Measurements from ENCODE around the gene LSAMP.
"Not testable (repeated sequence)": the region's sequence is repeated elsewhere in the genome, so short reads cannot be mapped to it uniquely, and the experiment has no call there.

LSAMP gene

DNA sequence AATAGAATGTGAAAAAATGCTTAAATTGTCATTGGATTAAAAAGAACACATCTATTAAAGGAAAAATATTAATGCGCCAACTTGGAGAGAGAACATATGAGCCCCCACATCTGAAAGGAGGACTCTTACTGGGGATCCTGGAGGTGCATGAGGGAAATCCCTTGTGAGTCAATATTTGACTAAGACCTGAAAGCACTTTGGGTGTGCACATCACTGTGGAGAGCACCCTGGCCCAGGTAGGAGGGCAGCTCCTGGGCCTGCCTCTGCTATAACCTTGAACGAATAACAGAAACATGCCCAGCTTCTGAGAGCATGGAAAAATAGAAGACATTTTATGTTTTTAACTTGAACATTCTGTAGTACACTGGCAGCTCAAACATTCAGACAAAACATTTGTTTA is 622.2 kb downstream of the LSAMP start:
- no peak for DNase-seq

- DNase-seq = no peak
These were observed 622.7 kb downstream of the LSAMP start for GRCh38 chr3:115822579-115822978.

DNA sequence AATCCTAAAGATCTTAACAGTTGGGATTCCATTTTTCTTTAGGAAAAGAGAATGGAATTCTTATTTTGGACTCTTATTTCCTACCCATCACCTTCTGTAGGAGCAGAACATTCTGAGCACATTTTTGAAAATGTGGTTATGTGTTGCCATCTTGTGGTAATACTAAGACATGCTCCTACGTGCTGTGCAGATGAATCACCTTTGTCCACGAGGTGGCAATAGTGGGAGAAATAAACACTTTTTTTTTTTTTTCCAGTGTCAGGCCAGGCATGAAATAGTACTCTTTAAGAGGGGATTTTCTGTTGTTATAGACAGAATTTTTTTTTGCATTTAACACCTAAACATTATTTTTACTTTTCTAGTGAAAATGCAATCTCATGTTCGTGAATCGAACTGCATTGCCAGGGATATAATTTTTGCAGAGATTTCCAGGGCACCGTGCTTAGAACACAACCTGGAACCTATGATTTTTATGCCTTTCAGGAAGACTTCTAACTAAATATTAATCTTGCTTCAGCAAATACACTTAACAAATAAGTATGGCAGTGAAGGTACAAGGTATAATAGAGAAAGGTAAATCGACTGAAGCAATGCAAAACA is 625.4 kb downstream of the LSAMP start:
- DNase-seq = peak; percentile 33

DNA sequence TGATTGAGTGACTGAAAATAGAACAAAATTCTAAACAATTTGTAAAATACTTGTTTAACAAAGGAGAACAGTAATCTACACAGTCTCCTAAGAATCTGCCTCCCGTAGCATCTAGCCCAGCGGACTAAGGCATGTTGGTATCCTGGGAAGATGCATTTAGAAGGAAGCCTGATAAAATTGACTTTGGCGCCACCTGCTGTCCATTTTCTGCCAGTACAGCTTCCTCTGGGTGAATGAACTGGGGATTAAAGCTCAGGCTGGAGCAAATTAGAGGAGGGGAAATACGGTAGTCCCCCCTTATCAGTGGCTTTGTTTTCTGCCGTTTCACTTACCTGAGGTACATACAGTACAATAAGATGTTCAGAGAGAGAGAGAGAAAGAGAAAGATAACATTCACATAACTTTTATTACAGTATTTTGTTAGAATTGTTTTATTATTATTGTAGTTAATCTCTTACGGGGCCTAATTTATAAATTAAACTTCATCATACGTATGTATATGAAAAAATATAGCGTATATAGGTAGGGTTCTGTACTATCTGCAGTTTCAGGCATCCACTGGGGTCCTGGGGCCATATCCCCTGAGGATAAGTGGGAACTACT is 630.4 kb downstream of the LSAMP start:
- no peak for DNase-seq

DNA sequence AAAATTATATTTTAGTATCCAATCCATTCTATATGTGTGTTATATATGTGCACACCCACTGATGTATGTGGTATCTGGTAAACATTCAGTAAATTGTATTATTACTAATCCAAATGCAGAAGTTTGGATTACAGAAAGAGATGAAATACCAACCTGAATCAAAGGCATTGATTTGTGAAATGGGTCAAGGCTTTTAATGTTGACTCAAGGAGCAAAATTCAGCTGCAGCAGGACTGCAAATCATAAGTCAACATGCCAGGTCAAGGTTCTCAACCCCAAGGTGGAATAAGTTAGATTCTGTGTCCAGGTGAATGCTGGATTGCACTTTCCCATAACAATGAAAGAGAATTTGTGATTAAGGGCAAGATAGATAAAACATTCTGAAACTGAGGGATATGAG is 631.3 kb downstream of the LSAMP start:
- no peak for DNase-seq

DNA sequence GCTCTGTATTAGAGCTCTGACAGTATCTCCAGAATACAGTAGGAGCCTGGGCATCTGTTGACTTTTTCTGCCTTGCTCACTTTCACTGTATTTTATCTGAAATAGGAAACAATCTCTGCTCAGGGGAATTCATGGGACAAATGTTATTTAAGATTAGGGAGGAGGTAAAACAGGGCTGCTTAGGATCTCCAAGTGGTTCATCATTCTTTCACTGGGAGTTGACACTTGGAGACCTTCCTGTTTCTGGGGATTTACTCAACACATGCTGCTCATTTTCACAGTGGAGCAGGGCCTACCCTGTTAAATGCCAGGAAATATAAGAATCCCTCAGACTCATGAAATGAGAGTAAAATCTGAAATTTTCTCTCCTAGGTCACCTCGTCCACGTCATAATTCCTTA is 636.5 kb downstream of the LSAMP start:
- DNase-seq = no peak

DNA sequence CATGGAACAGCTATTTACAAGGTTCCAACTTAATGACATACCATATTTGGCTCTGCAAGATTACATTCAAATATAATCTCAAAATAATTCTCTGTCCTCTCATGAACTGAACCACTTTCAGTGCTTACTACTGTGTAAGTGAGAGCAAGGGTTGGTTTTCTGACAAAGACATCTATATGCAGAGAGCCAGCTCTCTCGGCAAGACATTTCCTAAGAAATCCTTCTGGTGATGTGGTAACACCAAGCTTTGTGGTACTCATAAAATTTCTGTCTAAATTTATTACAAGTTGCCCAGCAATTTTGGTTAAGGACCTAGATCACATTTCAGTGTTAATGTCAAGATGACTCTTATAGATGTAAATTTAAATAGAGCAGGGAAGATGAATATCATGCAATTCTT is 637.0 kb downstream of the LSAMP start:
- DNase-seq = no peak

DNA sequence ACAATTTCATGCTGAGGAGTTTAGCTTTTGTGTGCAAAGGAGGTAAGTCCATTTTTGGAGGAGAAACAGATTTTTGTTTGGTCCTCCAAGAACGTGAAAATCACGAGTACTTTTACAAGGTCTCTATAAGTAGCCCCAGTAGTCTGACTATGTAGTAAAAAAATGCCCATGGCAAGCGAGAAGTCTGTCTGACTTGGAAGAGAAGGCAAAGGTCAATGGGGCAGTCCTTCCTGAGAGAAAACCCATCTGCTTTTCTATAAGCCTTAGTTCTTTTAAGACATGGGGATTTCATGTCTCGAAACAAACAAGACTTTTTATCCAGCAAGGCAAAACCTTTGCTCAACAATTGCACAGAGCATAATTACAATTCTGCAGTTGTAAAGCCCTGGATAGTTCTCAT is 638.8 kb downstream of the LSAMP start:
- DNase-seq = no peak

- DNase-seq = no peak
These were observed 639.8 kb downstream of the LSAMP start for GRCh38 chr3:115805520-115805919.

DNA sequence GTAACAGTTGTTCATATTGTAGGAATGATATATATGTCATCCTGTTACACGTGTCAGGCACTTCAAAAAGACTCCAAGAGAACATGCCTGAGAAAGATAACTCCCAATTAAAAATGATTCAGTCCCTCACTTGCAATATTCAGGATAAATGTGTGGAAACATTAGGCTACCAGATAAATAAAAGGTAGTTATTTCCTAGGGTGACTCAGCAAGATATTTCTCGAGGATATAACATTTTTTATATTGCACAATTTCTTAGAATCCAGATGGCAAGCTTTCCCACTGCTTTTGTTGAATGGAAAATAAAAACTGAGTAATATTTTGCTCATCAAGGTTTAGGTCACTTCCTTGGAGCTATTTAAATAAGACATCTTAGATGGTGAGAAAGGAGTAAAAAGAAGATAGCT is 640.6 kb downstream of the LSAMP start:
- no peak for DNase-seq

DNA sequence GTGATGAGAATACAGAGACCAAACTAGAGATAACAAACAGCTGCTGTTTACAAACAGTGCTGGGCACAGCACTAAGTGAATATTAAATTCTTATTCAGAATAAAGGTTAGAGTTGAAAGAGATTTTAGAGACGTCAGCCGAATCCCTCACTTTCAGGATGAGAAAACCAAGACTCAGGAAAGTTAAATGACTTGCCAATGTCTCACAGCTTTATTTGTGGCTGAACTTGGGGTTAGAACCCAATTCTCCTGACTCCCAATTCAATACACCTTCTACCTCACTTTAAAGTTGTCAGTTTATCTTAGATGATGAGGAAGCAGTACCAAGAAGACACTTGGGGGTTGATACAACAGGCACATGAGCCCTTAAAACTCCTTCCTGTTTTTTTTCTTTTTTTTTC is 641.1 kb downstream of the LSAMP start:
- no peak for DNase-seq

GRCh38 chr3:115803661-115804060 is 641.6 kb downstream of the LSAMP start:
- DNase-seq = no peak

DNA sequence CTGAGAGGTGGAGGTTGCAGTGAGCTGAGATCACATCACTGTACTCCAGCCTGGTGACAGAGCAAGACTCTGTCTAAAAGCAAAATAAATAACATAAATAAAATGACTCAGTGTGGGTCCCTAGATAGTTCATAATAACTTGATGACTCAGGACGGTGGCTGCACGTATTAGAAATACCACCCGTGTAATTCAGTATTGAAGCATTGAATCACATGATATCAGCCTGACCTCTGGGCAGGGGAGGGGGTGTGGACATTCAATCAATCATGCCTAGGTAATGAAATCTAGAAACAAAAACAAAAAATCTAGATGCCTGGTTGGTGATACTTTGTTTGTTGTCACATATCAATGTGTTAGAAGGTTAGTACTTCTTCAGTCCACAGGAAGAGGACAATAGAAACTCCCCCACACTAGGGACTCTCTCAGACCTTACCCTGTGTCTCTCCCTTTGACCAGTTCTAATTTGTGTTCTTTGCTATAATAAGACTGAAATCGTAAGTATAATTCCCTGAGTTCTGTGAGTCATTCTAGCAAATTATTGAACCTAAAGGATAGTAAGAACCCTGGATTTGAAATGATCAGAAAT is 644.7 kb downstream of the LSAMP start:
- DNase-seq = no peak

GRCh38 chr3:115800065-115800464 is 645.2 kb downstream of the LSAMP start:
- not testable (repeated sequence) for DNase-seq

DNA sequence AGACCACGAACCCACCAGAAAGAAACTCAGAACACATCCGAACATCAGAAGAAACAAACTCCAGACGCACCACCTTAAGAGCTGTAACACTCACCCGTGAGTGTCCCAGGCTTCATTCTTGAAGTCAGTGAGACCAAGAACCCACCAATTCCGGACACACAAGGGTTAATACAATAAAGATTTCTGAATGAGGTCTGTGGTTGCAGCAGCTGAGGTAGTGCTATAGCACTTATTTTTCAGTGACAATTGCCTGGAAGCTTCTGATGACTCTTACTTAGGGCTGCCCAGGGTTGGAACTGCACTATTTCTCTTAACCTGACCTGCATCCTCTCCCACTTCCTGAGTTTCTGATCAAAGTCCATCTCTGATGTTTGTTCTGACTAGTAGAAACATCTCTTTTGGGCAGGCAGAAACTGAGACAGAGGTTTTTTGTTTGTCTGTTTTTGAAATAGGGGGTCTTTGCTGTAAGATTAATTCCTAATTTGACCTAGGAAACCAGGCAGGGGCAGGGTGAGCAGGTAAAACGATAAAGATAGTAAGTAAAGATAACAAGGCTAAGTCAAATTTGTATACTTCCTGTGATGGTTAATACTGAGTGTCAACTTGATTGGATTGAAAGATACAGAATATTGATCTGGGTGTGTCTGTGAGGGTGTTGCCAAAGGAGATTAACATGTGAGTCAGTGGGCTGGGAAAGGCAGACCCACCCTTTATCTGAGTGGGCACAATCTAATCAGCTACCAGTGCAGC is 652.9 kb downstream of the LSAMP start:
- no peak for DNase-seq

- not testable (repeated sequence) for DNase-seq
These were observed 653.8 kb downstream of the LSAMP start for GRCh38 chr3:115791271-115792153.

DNA sequence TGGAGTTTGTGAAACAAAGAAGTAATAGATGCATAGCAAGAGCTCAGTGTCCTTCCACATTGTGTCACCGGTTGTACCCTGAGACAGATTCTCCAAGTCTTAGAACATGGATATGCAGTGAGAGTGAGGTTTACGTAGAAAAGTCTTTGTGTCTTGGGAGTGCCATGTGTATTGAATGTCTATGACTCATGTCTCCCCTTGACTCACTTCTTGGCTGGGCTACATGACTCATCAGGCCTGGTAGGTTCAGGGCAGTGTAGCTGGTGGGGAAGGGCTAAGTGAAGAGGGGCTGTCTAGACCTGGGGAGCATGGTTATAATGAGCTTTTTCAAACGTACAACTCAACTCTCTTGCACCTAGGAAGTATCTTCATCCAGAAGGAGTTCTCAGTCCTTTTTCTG is 654.5 kb downstream of the LSAMP start:
- no peak for DNase-seq

- no peak for DNase-seq
These were observed 655.8 kb downstream of the LSAMP start for GRCh38 chr3:115789481-115789880.

DNA sequence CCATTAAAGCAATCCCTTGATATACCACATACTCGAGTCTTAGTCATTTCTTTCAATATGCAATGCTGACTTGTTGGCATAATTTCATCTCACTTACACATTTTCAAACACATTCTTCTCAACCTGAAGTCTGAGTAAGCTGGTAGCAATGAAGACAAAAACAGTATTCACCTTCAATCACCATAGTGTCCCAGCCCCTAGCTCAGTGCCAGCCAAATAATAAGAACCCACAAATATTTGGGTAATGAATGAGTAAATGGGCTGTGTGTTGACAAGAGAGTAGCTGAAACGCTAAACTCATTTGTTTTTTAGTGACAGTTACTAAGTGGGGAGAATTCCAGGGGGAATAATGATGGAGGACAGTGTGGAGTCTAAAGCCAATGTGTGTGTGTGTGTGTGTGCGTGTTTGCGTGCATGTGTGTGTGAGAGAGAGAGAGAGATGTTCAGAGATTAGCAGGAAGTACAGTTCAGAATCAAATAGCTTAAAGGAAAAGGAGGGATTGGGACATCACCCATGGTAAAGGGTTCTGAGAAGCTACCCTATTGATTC is 656.3 kb downstream of the LSAMP start:
- no peak for DNase-seq

- no peak for DNase-seq
These were observed 657.5 kb downstream of the LSAMP start for GRCh38 chr3:115787818-115788217.

- no peak for DNase-seq
These were observed 659.5 kb downstream of the LSAMP start for GRCh38 chr3:115785782-115786181.

DNA sequence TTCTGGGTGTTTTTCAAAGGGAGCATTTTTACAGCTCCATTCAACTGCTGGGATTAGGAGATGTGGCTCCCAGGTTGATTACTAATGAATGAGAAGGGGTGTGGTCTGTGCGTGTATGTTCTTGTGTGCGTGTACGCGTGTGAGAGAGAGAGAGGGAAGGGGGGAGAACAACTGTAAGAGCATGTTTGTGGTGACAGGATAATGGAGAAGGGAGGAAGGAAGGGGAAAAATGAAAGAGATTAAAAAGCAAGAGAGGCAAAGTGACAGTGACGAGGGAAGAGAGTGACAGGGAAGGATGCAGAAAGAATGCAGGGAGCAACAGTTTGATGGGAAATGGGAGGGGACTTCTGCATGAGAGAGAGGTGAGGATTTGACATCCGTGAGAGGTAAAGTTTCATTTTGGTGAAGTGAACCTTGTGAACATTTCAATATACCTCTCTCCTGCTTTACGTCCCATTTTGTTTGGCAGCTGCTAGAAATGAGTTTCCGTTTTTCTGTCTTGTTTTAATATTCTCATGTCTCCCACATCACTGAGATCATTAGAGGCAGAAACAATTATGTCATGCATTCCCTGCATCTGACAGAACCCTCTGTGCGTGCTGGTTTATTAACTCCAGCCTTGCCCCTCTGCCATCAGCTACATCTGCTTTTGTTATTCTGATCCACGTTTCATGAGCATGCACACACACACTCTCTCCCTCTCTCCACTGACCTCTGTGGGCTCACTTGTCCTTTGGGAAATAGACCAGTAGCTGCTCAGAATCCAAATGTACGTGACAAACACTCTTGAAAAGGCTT is 660.3 kb downstream of the LSAMP start:
- no peak for DNase-seq

All from NCI-H510A (cell line).